HepG2 (cell line): ENCODE results near the gene ZFAND3. TPM values are rescaled to one million over a fixed set of nuclear protein-coding genes. Genes with fewer than 3 reads are reported as not detected.

Experiments used
- ATAC-seq: fragments of 200-7000 bp; cut with Tn5 transposase; 3 replicates; pipeline ENCODE4 v1.9.1; 2020; ENCODE audit warnings: mild to moderate bottlenecking, moderate library complexity
- BruUV-seq: library from RNA; stranded (reverse); fragments of 400-500 nt; replicated peaks from 2 replicates; lab custom pipeline; 2021; lab: Mats Ljungman, UMichigan
- CTCF ChIA-PET: fragments of 300-600 bp; formaldehyde crosslinking; extraction: SDS; loops from one replicate; lab custom pipeline; 2021; ENCODE audit warnings: low total read pairs, inconsistent platforms, low intra/inter-chr PET ratio; lab: Yijun Ruan, JAX
- POLR2A ChIA-PET: fragments of 350-600 bp; sonication (Branson Sonifier 250); formaldehyde crosslinking; loops from one replicate; lab custom pipeline; 2020; ENCODE audit warnings: antibody characterized with exemption, inconsistent platforms; lab: Yijun Ruan, JAX
- DNase-seq: peaks from one replicate; pipeline ENCODE4 v3.0.0-alpha.2; 2015; ENCODE audit warnings: low spot score
- FAIRE-seq: peaks from 3 replicates; lab custom pipeline; 2011; peaks lifted over from hg19 to GRCh38; lab: Jason Lieb, UNC
- H2AFZ ChIP-seq: one replicate; pipeline ENCODE4 v1.6.1; 2011; ENCODE audit warnings: low read length, inconsistent platforms
- H3K27ac ChIP-seq: fragments of 300-600 bp; 3 replicates; pipeline ENCODE4 v1.8.0; 2011; ENCODE audit warnings: mixed run types, mild to moderate bottlenecking, mixed read lengths, low read length, inconsistent platforms; ENCODE audit not compliant: insufficient read depth; ENCODE audit errors: extremely low read length
- H3K27me3 ChIP-seq, 2 experiments: fragments of 200-600 bp in 1 of 2; 2 replicates in 1 of 2; 3 replicates in 1 of 2; pipeline versions ENCODE4 v1.6.0 to v1.8.0; 2011; ENCODE audit warnings: low read length in 2 of 2, mild to moderate bottlenecking in 2 of 2, moderate library complexity in 2 of 2, inconsistent platforms in 1 of 2; ENCODE audit not compliant: insufficient read depth in 2 of 2, control insufficient read depth in 1 of 2
- H3K36me3 ChIP-seq, 2 experiments: fragments of 200-600 bp in 1 of 2; replicated peaks in 1 of 2; 2 replicates in 1 of 2; 3 replicates in 1 of 2; pipeline versions ENCODE4 v1.5.1 to v1.8.0; 2011; ENCODE audit warnings: low read length in 2 of 2, inconsistent platforms in 1 of 2; ENCODE audit not compliant: insufficient read depth in 2 of 2, control insufficient read depth in 1 of 2
- H3K4me1 ChIP-seq: 2 replicates; pipeline ENCODE4 v1.5.1; 2012; ENCODE audit warnings: low read length, inconsistent platforms; ENCODE audit not compliant: insufficient read depth
- H3K4me2 ChIP-seq: 2 replicates; pipeline ENCODE4 v1.6.0; 2011; ENCODE audit warnings: low read depth, low read length, inconsistent platforms
- H3K4me3 ChIP-seq, 3 experiments: fragments of 200-600 bp in 1 of 3; sonication (generic), shearing (Covaris generic) in 1 of 3; replicated peaks in 1 of 3; 2 replicates each; pipeline ENCODE4 v1.5.1; 2011 to 2016; ENCODE audit warnings: low read length in 3 of 3, inconsistent platforms in 2 of 3, low read depth in 2 of 3, mild to moderate bottlenecking in 2 of 3, control low read depth in 1 of 3, mixed read lengths in 1 of 3; ENCODE audit not compliant: insufficient read depth in 1 of 3
- H3K79me2 ChIP-seq: one replicate; pipeline ENCODE4 v1.6.1; 2011; ENCODE audit warnings: low read length, inconsistent platforms; ENCODE audit not compliant: insufficient read depth
- H3K9ac ChIP-seq: 2 replicates; pipeline ENCODE4 v1.6.0; 2011; ENCODE audit warnings: mild to moderate bottlenecking, low read depth, low read length, inconsistent platforms; ENCODE audit not compliant: insufficient read depth
- H3K9me3 ChIP-seq: 2 replicates; pipeline ENCODE4 v1.5.1; 2012; ENCODE audit warnings: mild to moderate bottlenecking, low read length
- H4K20me1 ChIP-seq: 2 replicates; pipeline ENCODE4 v1.6.0; 2011; ENCODE audit warnings: inconsistent platforms, mild to moderate bottlenecking, low read length, moderate library complexity; ENCODE audit not compliant: insufficient read depth
- ATF1 ChIP-seq: IDR thresholded peaks from 2 replicates; pipeline ENCODE4 v1.6.1; 2016; ENCODE audit warnings: mild to moderate bottlenecking, control low read depth
- KDM2A ChIP-seq: sonication (generic); formaldehyde crosslinking; IDR thresholded peaks from 2 replicates; pipeline ENCODE4 v1.4.0; 2020; ENCODE audit warnings: low read depth, missing genetic modification reagents, borderline replicate concordance
- NCOA5 ChIP-seq: sonication (generic); formaldehyde crosslinking; IDR thresholded peaks from 2 replicates; pipeline ENCODE4 v1.4.0; 2020; ENCODE audit warnings: missing genetic modification reagents
- RARA ChIP-seq: IDR thresholded peaks from 2 replicates; pipeline ENCODE4 v1.6.1; 2016; ENCODE audit warnings: missing genetic modification reagents, missing compliant biosample characterization
- SALL2 ChIP-seq: sonication (generic); formaldehyde crosslinking; IDR thresholded peaks from 2 replicates; pipeline ENCODE4 v1.8.1; 2023; ENCODE audit warnings: mild to moderate bottlenecking, missing genetic modification reagents, inconsistent platforms
- TBL1XR1 ChIP-seq: fragments of 150-350 bp; IDR thresholded peaks from 2 replicates; pipeline ENCODE4 v1.6.1; 2014; ENCODE audit warnings: borderline replicate concordance, low read length; ENCODE audit not compliant: partially characterized antibody
- ZMAT3 ChIP-seq: sonication (generic); formaldehyde crosslinking; conservative IDR thresholded peaks from 2 replicates; pipeline ENCODE4 v1.7.0; 2021; ENCODE audit warnings: missing genetic modification reagents
- ZNF335 ChIP-seq: sonication (generic); formaldehyde crosslinking; IDR thresholded peaks from 2 replicates; pipeline ENCODE4 v1.4.0; 2020; ENCODE audit warnings: missing genetic modification reagents
- ZNF564 ChIP-seq: sonication (generic); formaldehyde crosslinking; IDR thresholded peaks from 2 replicates; pipeline ENCODE4 v1.8.1; 2023; ENCODE audit warnings: mild to moderate bottlenecking, missing genetic modification reagents
- WGBS: methylation state at CpG from one replicate; pipeline ENCODE4 v1.1.6; 2017; ENCODE audit warnings: low lambda C conversion rate; 5-methylcytosine and 5-hydroxymethylcytosine counted together
- in situ Hi-C: cut with HindIII; loops from 2 replicates; pipeline ENCODE4 v1.10.0; 2017; ENCODE audit warnings: low pct_unique_long_range_greater_than_20kb; ENCODE audit not compliant: extremely low pct_ligation_motif_present
- intact Hi-C: fragments of 100-400 bp; cut with micrococcal nuclease; formaldehyde crosslinking; loops from one replicate; pipeline ENCODE4 v1.10.0; 2022; ENCODE audit not compliant: unreplicated experiment
- polyA plus RNA-seq, 8 experiments: library from polyadenylated mRNA; depleted of rRNA in 3 of 8; stranded (reverse) in 7 of 8; unstranded in 1 of 8; fragments of >200 nt; fragmentation: Illumina TruSeq in 4 of 8; extraction: Trizol in 4 of 8; gene quantifications; 2 replicates each; pipeline versions ENCODE4 v1.2.1 to v1.2.3, GENCODE V29; 2011 to 2016; ENCODE audit warnings: low read depth in 4 of 8, missing spikeins in 1 of 8, mixed read lengths in 1 of 8; ENCODE audit not compliant: insufficient read depth in 1 of 8
- total RNA-seq, 5 experiments: library from RNA; depleted of rRNA; stranded (reverse); fragments of >200 nt; fragmentation: Illumina TruSeq; extraction: Trizol; gene quantifications; 2 replicates each; pipeline ENCODE4 v1.2.3, GENCODE V29; 2016; ENCODE audit warnings: low read depth in 1 of 5
- TF ChIP-seq, protein P1 (sequence below): sonication (generic); formaldehyde crosslinking; IDR thresholded peaks from 2 replicates; pipeline ENCODE4 v1.9.0; 2021; ENCODE audit warnings: missing genetic modification reagents, borderline replicate concordance
- TF ChIP-seq, protein P2 (sequence below): sonication (generic); formaldehyde crosslinking; IDR thresholded peaks from 2 replicates; pipeline ENCODE4 v1.9.0; 2021; ENCODE audit warnings: missing genetic modification reagents, mild to moderate bottlenecking, borderline replicate concordance
- TF ChIP-seq, protein P3 (sequence below): fragments of 450-650 bp; IDR thresholded peaks from 2 replicates; pipeline ENCODE4 v1.6.1; 2017; ENCODE audit warnings: mild to moderate bottlenecking
- TF ChIP-seq, protein P4 (sequence below): conservative IDR thresholded peaks from 2 replicates; pipeline ENCODE4 v1.6.1; 2018; ENCODE audit warnings: missing genetic modification reagents

Gene ZFAND3
- total and polyA plus RNA-seq, 2 of the 13 experiments (the other 11 are each of a cell fraction or from before 2014, with no cell fraction given), result 16.4 to 17.1 TPM

DNA sequence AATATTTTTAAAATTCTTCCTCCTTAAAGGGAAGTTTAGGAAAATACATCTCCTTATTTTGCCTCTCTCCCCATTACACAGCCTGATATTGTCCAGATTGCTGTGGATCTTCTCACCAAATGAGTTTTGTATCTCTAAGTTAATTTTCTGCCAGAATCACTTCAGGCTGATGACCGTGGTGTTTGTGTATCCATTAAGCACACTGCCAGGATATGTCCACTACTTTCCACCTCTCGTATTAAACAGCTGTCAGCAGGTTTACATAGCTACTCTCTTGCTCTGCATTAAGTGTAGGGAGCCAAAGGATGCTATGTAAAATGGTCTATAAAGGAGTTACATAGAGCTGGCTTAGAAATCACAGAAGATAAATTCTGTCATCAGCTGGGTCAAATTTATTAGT is 201.1 kb downstream of the ZFAND3 start:
- BruUV-seq, result no TSS peak
- in situ Hi-C loops, result no loop called here
- Histone ChIP-seq H2AFZ (no peak overlapping the region), H3K27ac (no peak overlapping the region), H3K4me2 (no peak overlapping the region), H3K4me1 (peaks cover 11% of the 10 kb centered on the region), H3K9me3 (peaks cover 7% of the 10 kb centered on the region; the same call in 1 of the 2 replicates), H3K79me2 (no peaks in the 10 kb centered on the region), H4K20me1 (peaks cover 3% of the 10 kb centered on the region; the same call in 1 of the 2 replicates), H3K9ac (no peak overlapping the region), H3K4me3 (no peak overlapping the region), H3K36me3 (peaks cover 0 to 2% of the 10 kb centered on the region in 2 experiments; a peak in 1 of 5 replicates), H3K27me3 (no peaks in the 10 kb centered on the region)
- no peak for TF ChIP-seq ZNF335 (CRISPR knock-in tag)
- TF ChIP-seq, protein P1, sequence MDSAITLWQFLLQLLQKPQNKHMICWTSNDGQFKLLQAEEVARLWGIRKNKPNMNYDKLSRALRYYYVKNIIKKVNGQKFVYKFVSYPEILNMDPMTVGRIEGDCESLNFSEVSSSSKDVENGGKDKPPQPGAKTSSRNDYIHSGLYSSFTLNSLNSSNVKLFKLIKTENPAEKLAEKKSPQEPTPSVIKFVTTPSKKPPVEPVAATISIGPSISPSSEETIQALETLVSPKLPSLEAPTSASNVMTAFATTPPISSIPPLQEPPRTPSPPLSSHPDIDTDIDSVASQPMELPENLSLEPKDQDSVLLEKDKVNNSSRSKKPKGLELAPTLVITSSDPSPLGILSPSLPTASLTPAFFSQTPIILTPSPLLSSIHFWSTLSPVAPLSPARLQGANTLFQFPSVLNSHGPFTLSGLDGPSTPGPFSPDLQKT, result no peak
- no peak for TF ChIP-seq TBL1XR1
- TF ChIP-seq NCOA5 (CRISPR knock-in tag), result no peak
- TF ChIP-seq ZMAT3 (CRISPR knock-in tag), result no peak
- TF ChIP-seq, protein P2, sequence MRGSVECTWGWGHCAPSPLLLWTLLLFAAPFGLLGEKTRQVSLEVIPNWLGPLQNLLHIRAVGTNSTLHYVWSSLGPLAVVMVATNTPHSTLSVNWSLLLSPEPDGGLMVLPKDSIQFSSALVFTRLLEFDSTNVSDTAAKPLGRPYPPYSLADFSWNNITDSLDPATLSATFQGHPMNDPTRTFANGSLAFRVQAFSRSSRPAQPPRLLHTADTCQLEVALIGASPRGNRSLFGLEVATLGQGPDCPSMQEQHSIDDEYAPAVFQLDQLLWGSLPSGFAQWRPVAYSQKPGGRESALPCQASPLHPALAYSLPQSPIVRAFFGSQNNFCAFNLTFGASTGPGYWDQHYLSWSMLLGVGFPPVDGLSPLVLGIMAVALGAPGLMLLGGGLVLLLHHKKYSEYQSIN, result no peak
- no peak for TF ChIP-seq ATF1 (CRISPR knock-in tag)
- TF ChIP-seq ZNF564 (CRISPR knock-in tag), result no peak
- no peak for TF ChIP-seq RARA (CRISPR knock-in tag)
- TF ChIP-seq KDM2A, result no peak
- TF ChIP-seq SALL2 (CRISPR knock-in tag), result no peak
- TF ChIP-seq, protein P3, sequence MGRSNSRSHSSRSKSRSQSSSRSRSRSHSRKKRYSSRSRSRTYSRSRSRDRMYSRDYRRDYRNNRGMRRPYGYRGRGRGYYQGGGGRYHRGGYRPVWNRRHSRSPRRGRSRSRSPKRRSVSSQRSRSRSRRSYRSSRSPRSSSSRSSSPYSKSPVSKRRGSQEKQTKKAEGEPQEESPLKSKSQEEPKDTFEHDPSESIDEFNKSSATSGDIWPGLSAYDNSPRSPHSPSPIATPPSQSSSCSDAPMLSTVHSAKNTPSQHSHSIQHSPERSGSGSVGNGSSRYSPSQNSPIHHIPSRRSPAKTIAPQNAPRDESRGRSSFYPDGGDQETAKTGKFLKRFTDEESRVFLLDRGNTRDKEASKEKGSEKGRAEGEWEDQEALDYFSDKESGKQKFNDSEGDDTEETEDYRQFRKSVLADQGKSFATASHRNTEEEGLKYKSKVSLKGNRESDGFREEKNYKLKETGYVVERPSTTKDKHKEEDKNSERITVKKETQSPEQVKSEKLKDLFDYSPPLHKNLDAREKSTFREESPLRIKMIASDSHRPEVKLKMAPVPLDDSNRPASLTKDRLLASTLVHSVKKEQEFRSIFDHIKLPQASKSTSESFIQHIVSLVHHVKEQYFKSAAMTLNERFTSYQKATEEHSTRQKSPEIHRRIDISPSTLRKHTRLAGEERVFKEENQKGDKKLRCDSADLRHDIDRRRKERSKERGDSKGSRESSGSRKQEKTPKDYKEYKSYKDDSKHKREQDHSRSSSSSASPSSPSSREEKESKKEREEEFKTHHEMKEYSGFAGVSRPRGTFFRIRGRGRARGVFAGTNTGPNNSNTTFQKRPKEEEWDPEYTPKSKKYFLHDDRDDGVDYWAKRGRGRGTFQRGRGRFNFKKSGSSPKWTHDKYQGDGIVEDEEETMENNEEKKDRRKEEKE, result no peak
- TF ChIP-seq, protein P4, sequence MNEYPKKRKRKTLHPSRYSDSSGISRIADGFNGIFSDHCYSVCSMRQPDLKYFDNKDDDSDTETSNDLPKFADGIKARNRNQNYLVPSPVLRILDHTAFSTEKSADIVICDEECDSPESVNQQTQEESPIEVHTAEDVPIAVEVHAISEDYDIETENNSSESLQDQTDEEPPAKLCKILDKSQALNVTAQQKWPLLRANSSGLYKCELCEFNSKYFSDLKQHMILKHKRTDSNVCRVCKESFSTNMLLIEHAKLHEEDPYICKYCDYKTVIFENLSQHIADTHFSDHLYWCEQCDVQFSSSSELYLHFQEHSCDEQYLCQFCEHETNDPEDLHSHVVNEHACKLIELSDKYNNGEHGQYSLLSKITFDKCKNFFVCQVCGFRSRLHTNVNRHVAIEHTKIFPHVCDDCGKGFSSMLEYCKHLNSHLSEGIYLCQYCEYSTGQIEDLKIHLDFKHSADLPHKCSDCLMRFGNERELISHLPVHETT (CRISPR knock-in tag), result no peak
- intact Hi-C loops, result no loop called here
- FAIRE-seq (no peak), ATAC-seq (no peak), DNase-seq (no peak)
- 99% methylated on average over 2 of the region's 2 CpGs for WGBS
- CTCF ChIA-PET, result no interaction called here
- POLR2A ChIA-PET, result no interaction called here
